HG02885 (cell line): Measurements from ENCODE around the gene LARGE2.
A peak's percentile ranks its signal among the peaks of the same experiment; 100 is the strongest.

Experiments
- ATAC-seq: cut with Tn5 transposase; IDR thresholded peaks from one replicate; pipeline ENCODE4 v1.9.1; 2021; ENCODE audit warnings: mild to moderate bottlenecking; ENCODE audit not compliant: unreplicated experiment, poor library complexity

Gene LARGE2

DNA sequence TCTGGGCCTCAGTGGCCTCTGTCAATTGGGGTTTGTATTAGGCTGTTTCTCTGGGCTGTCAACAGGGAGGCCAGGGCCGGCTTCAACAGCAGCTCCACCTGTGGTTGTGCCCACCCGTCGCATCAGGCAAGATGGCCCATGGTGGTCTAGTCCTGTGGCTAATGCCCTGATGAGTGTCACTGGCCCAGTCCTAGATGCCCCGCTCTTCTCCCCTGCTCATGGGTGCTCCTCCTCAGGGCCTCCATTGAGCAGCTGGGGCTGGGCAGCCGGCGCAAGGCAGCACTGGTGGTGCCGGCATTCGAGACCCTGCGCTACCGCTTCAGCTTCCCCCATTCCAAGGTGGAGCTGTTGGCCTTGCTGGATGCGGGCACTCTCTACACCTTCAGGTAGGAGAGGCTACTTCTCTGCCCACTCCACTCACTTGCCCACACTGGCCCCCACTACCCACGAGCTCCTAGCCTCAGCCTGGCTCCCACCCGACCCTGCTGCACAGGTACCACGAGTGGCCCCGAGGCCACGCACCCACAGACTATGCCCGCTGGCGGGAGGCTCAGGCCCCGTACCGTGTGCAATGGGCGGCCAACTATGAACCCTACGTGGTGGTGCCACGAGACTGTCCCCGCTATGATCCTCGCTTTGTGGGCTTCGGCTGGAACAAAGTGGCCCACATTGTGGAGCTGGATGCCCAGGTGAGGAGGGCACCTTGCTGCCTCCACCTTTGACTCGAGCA lies 5.4 kb downstream of the LARGE2 start:
- ATAC-seq: no peak

DNA sequence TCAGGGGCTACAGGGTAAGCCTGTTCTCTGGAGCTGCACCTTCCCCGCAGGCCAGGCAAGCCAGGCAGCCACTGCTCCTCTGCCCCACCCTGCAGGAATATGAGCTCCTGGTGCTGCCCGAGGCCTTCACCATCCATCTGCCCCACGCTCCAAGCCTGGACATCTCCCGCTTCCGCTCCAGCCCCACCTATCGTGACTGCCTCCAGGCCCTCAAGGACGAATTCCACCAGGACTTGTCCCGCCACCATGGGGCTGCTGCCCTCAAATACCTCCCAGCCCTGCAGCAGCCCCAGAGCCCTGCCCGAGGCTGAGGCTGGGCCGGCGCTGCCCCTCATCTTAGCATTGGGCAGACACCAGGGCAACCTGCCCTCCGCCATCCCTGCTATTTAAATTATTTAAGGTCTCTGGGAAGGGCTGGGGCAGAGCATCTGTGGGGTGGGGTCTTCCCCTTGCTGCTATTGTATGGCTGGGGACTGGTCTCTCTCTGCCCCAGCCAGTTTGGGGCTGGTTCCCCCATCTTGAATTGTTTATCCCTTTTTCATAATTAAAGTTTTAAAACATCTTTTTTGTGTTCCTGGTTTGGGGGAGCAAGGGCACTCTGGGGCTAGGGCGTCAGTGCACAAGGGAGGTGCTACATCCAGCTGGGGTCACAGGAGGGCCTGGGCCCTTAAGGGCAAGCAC lies 6.2 kb downstream of the LARGE2 start:
- no peak for ATAC-seq

GRCh38 chr11:45929486-45930030 lies 7.1 kb downstream of the LARGE2 start:
- no peak for ATAC-seq

GRCh38 chr11:45930031-45930794 lies 7.8 kb downstream of the LARGE2 start:
- peak; percentile 96 for ATAC-seq

GRCh38 chr11:45930951-45931570 lies 8.6 kb downstream of the LARGE2 start:
- no peak for ATAC-seq

- ATAC-seq: no peak
Measured at GRCh38 chr11:45931739-45932138, 9.3 kb downstream of the LARGE2 start.

DNA sequence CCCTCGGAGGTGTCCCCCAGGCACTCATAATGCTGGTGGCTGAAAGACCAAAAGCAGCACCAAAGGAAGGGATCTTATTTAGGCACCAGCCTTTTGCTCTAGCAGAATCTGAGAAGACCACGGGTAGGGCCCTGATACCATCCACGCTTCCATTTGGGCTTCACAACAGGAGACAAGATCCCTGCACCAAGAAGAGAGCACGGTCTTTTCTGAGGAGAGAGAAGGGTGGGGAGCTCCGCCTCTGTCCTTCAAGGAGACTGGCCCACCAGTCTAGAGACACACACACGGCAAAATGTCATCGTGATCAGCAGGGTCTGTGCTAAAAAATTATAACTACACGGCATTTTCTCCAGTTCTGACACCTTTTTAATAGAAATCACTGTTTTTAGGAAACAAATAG lies 9.8 kb downstream of the LARGE2 start:
- no peak for ATAC-seq

DNA sequence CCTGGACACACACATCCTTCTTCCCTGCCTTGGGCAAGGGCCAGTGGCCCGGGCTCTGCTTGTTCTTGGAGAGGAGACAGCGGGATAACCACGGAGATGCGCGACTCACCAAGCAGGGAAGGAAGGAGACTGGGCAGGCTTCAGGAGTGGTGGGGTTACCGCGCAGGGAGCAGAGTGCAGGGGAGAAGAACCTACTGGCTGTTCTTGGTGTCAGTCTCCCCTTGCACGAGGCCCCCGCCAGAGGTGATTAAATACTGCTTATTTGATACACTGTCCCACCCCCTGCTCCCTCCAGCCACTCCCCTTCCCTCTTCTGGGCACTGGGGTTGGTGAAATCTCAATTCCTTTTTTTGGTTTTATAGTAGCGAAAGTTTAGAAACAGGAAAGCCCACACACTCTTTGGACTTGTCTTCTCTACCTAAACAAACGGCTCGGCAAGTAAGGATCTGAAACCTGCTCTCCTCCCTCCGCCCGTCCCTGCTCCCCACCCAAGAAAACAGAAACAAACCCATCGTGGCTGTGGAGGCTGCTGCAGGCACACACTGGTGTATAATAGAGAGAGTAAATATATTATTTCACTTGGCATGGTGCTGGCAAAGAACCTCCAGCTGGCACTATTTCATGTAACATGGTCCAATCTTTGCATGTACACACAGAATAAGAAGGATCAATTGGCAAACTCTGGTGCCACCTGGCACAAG lies 10.8 kb downstream of the LARGE2 start:
- ATAC-seq: peak; percentile 34

DNA sequence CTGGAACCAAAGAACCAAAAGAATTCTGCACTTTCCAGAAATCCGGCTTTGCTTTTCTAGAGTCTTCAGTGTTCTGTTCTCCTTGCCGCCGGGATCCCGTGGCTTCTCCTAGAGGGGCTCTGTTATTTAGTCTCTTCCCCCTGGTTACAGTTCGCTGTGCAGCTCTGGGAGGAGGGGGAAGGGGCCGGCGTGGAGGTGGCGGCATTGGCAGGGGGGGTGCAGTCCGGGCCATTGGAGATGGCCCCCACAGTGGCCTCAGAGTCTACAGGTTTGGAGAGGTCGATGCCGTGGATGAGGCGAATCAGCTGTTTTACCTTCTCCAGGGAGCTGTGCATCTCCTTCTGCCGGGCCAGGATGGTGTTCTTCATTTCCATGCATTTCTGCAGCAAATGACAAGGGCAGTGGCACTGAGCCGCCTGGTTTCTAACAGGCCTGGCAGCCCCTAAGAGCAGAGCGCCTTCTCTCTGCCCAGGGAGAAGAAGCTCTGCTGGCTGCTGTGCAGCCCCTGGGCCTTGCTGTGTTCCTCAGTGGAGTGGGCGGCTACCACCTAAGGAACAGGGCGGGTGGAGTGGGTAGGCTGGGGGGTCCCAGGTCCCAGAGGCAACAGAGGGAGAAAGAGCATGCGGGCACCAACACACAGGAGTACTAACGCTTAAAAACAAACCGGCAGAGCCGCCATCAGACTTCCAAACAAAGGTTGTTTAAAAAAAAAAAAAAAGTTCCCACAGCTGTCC lies 11.6 kb downstream of the LARGE2 start:
- ATAC-seq: no peak

- ATAC-seq: no peak
Measured at GRCh38 chr11:45934580-45935318, 12.3 kb downstream of the LARGE2 start.

DNA sequence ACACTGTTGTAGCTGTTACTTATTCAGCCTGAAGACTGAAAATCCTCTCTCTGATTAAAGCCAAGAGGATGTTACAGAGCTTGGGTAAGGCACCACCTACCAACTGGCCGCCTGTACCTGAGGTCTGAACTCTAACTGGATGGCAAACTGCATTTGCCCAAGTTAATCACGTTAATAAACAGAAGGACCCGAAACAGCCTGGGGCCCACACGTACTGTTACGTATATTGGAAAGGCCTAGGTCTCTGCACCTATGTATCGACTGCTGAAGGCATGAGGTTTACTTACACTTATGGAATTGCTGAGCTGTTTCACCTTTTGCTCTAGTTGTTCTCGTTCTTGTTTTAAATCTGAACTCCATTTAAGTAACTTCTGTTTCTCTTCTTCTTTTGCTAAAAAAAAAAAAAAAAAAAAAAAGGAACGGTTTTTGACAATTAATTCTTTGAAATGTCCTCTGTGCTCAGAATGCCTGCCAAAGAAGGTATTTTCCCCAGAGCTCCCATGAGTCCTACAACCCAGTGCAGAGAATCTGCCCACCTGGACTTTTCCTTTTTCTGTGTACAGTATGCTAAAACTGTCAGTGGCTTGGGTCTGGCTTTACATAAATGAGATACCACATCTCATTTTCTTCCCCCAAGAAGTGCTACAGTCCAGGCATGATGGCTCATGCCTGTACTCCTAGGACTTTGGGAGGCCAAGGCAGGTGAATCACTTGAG lies 13.1 kb downstream of the LARGE2 start:
- ATAC-seq: no peak

GRCh38 chr11:45936511-45937054 lies 14.1 kb downstream of the LARGE2 start:
- no peak for ATAC-seq

DNA sequence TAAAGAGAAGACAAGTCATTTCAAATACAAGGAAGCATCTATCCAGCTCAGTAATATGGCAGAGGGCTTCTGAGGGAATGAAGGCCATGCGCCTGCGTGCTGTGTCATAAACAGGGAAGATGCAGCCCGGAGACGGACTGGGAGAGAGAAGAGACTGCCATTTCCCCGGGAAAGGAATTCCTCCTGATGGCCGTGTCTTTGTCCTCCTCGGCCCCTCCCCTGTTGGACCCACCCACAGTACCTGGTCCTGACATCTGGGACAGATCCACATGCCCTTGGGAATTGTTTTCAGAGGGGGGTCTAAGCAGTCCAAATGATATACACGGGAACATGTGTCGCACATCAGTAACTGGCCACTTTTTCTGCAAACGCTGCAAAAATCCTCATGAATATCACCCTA lies 15.5 kb downstream of the LARGE2 start:
- ATAC-seq: no peak

DNA sequence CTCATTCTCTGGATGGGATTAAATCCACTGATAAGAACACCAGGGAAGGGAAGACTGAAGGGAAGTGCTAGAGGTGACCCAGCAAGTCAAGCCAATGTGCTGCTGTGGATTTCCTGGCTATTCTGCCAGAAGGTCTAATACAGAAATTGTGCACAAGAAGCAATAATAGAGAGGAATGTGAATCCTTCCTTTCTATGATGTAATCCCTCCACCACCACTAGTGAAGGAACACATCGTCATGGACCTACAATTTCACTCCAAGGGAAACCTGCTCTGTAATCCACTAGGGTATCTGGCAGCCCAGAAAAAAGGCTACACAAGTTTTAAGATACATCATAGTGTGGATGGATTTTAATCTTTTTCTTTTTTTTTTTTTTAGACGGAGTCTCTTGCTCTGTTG lies 17.4 kb downstream of the LARGE2 start:
- no peak for ATAC-seq

DNA sequence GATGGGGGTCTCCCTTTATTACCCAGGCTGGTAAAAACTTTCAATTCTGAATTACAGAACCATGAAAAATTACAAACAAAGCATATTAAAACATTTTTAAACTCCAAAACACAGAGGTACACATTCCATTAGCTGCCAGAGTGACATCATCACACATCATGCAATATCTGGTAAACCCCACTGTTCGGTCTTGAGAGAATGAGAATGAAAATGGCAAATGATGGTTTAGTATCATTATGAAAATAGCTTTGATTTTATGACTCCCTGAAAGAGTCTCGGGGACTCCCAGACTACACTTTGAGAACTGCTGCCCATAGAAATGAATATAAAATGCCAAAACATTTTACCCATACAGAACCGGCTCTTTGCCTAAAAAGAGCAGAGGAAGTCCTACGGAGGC lies 18.8 kb downstream of the LARGE2 start:
- no peak for ATAC-seq

- ATAC-seq: no peak
Measured at GRCh38 chr11:45942381-45942780, 19.9 kb downstream of the LARGE2 start.

- no peak for ATAC-seq
Measured at GRCh38 chr11:45945397-45945999, 23.0 kb downstream of the LARGE2 start.
